ENCODE data around the gene ZNF185.

The ZNF185 gene

DNA sequence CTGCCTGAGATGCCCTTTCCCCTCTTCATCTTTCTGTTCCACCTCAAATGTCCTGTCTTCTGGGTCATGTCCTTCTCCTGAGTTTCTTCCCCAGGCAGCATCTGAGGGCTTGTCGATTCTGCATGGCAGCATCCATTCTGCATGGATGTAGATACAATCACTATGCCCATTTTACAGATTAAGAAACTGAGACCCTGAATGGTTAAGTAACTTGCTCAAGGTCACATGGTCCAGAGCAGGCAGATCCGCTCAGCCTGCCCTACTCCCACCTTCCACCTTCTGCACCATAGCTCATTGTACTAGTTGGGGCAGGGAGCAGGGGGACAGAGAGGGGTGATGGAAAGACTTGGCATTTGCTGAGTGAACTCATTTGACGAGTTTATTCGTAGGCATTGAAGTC is 32.0 kb downstream of the ZNF185 start:
- no peak overlapping the region for H3K9ac ChIP-seq (ENCODE audit: low read depth in 1 of 2, low read length in 2 of 2)
- no peak overlapping the region for H3K27ac ChIP-seq (ENCODE audit: low read depth, low read length)
- H3K9me3 ChIP-seq (ENCODE audit: control insufficient read depth in 1 of 2, low read length in 2 of 2) = no peaks in the 10 kb centered on the region
- no peaks in the 10 kb centered on the region for H3K27me3 ChIP-seq (ENCODE audit: control insufficient read depth in 1 of 2, insufficient read depth in 2 of 2, low read length in 2 of 2)
- no peak overlapping the region for H3K4me3 ChIP-seq (ENCODE audit: low read depth in 1 of 2, low read length in 2 of 2)
- peaks cover 9 to 14% of the 10 kb centered on the region in 2 donors for H3K4me1 ChIP-seq (ENCODE audit: control insufficient read depth in 1 of 2, insufficient read depth in 2 of 2, low read length in 2 of 2)
- H3K36me3 ChIP-seq (ENCODE audit: control insufficient read depth in 1 of 2, insufficient read depth in 2 of 2, low read length in 2 of 2) = no peaks in the 10 kb centered on the region

DNA sequence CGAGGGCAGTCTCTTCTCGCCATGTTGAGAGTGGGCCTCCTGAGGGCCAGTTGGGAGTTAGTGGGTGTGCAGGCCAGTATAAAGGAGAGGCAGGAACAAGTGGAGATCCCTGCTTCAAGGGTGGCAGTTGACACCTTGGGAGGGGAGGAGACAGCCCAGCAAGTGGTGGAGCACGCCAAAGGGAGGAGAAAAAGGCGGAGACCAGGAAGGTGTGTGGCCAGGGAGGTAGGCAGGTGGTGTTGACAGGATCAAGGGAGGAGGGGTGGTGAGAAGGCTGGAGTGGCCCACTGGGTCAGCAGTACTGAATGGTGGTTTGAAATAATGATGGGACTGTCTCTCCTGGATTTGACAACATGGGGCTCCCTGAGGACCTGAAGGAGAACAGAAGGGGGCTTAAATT is 32.6 kb downstream of the ZNF185 start:
- Histone ChIP-seq H3K4me1 (ENCODE audit: control insufficient read depth in 1 of 2, insufficient read depth in 2 of 2, low read length in 2 of 2) (peaks cover 7 to 12% of the 10 kb centered on the region in 2 donors), H3K9ac (ENCODE audit: low read depth in 1 of 2, low read length in 2 of 2) (no peak overlapping the region), H3K9me3 (ENCODE audit: control insufficient read depth in 1 of 2, low read length in 2 of 2) (no peaks in the 10 kb centered on the region), H3K36me3 (ENCODE audit: control insufficient read depth in 1 of 2, insufficient read depth in 2 of 2, low read length in 2 of 2) (no peaks in the 10 kb centered on the region), H3K4me3 (ENCODE audit: low read depth in 1 of 2, low read length in 2 of 2) (no peak overlapping the region), H3K27ac (ENCODE audit: low read depth, low read length) (no peak overlapping the region), H3K27me3 (ENCODE audit: control insufficient read depth in 1 of 2, insufficient read depth in 2 of 2, low read length in 2 of 2) (no peaks in the 10 kb centered on the region)

DNA sequence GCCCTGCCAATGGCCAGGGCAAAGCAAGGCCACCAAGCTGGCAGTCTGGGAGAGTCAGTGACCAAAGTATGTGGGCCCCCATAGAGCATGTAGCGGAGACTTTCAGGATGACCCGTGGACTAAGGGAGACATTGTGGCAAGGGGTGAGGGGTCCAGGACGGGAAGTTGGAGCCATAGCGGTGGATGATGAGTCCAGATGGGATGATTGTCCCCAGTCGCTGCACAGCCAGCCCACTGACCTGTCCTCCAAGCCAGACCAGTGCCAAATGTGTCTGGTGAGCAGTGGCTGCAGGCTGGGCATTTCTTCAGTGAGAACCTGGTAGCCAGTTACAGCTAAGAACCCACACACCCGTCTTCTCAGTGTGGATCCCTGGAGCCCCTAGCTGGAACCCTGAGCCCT is 34.3 kb downstream of the ZNF185 start:
- no peaks in the 10 kb centered on the region for H3K36me3 ChIP-seq (ENCODE audit: control insufficient read depth in 1 of 2, insufficient read depth in 2 of 2, low read length in 2 of 2)
- H3K9me3 ChIP-seq (ENCODE audit: control insufficient read depth in 1 of 2, low read length in 2 of 2) = no peaks in the 10 kb centered on the region
- H3K9ac ChIP-seq (ENCODE audit: low read depth in 1 of 2, low read length in 2 of 2) = no peak overlapping the region
- H3K27me3 ChIP-seq (ENCODE audit: control insufficient read depth in 1 of 2, insufficient read depth in 2 of 2, low read length in 2 of 2) = no peaks in the 10 kb centered on the region
- H3K27ac ChIP-seq (ENCODE audit: low read depth, low read length) = no peak overlapping the region
- no peak overlapping the region for H3K4me3 ChIP-seq (ENCODE audit: low read depth in 1 of 2, low read length in 2 of 2)
- no peaks in the 10 kb centered on the region for H3K4me1 ChIP-seq (ENCODE audit: control insufficient read depth in 1 of 2, insufficient read depth in 2 of 2, low read length in 2 of 2)

DNA sequence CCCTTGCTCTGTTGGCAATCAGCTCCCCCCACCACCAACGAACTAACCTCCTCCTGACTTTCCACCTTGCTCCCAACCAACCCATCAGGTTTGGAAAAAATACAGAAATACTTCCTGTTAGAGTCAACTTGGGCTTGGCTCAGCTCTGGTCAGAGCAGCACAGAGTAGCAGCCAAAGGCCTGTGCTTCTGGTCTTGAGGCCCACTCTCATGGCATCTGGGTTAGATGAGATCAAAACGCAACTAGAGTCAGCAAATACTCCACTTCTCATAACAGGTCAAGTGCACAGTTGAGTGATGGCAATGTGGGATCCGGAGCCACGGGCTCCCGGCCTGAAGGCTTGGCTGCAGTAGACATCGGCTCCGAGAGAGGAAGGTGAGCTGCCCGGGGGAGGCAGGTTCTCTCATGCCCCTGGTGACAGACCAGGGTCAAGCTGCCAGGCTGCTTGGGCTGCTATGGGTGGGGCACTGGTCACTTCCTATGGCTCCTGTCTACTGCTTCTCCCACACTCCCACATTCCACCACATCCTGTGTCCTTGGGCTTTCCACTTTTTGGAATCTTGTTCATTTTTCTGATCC is 34.8 kb downstream of the ZNF185 start:
- no peak overlapping the region for H3K4me3 ChIP-seq (ENCODE audit: low read depth in 1 of 2, low read length in 2 of 2)
- no peaks in the 10 kb centered on the region for H3K36me3 ChIP-seq (ENCODE audit: control insufficient read depth in 1 of 2, insufficient read depth in 2 of 2, low read length in 2 of 2)
- H3K9ac ChIP-seq (ENCODE audit: low read depth in 1 of 2, low read length in 2 of 2) = no peak overlapping the region
- no peaks in the 10 kb centered on the region for H3K4me1 ChIP-seq (ENCODE audit: control insufficient read depth in 1 of 2, insufficient read depth in 2 of 2, low read length in 2 of 2)
- no peaks in the 10 kb centered on the region for H3K27me3 ChIP-seq (ENCODE audit: control insufficient read depth in 1 of 2, insufficient read depth in 2 of 2, low read length in 2 of 2)
- H3K9me3 ChIP-seq (ENCODE audit: control insufficient read depth in 1 of 2, low read length in 2 of 2) = no peaks in the 10 kb centered on the region
- H3K27ac ChIP-seq (ENCODE audit: low read depth, low read length) = no peak overlapping the region

DNA sequence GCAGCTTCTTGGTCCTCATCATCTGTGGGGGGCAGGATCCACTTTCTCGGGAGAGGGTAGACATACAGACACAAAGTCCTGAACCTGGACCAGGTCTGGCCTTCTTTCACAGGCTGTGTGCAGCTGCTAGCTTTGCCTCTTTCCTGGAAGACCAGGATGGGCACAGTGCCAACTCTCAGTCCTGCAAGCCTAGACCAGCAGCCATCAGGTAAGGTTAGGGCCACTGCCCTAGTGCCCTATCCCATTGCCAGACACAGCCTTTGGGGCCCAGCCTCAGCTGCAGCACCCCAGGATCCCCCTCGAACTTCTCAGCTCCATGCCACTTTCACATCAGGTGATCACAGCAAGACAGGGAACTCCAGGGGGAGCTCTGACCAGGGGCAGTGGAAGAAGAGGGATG is 38.4 kb downstream of the ZNF185 start:
- no peaks in the 10 kb centered on the region for H3K4me1 ChIP-seq (ENCODE audit: control insufficient read depth in 1 of 2, insufficient read depth in 2 of 2, low read length in 2 of 2)
- H3K27me3 ChIP-seq (ENCODE audit: control insufficient read depth in 1 of 2, insufficient read depth in 2 of 2, low read length in 2 of 2) = no peaks in the 10 kb centered on the region
- H3K9ac ChIP-seq (ENCODE audit: low read depth in 1 of 2, low read length in 2 of 2) = no peak overlapping the region
- H3K27ac ChIP-seq (ENCODE audit: low read depth, low read length) = no peak overlapping the region
- H3K36me3 ChIP-seq (ENCODE audit: control insufficient read depth in 1 of 2, insufficient read depth in 2 of 2, low read length in 2 of 2) = no peaks in the 10 kb centered on the region
- H3K9me3 ChIP-seq (ENCODE audit: control insufficient read depth in 1 of 2, low read length in 2 of 2) = no peaks in the 10 kb centered on the region
- no peak overlapping the region for H3K4me3 ChIP-seq (ENCODE audit: low read depth in 1 of 2, low read length in 2 of 2)

DNA sequence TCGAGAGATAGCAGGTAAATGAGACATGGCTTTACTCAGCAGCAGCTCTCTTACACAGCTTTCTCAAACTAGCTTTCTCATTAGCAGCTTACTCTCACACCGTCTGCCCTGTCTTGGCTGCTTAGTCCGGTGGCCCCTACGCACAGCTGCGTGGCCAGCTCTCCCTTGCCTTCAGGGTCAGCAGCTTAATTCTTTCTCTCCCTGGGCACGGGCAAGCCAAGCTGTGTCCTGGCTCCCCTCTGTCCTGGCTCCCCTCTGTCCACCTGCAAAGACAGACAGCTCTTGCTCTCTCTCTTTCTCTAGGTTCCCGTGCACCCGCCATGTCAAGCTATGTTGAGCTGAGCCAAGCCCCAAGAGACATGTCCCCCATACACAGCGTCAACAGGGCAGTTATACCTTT is 39.4 kb downstream of the ZNF185 start:
- H3K9me3 ChIP-seq (ENCODE audit: control insufficient read depth in 1 of 2, low read length in 2 of 2) = no peaks in the 10 kb centered on the region
- no peaks in the 10 kb centered on the region for H3K27me3 ChIP-seq (ENCODE audit: control insufficient read depth in 1 of 2, insufficient read depth in 2 of 2, low read length in 2 of 2)
- no peak overlapping the region for H3K4me3 ChIP-seq (ENCODE audit: low read depth in 1 of 2, low read length in 2 of 2)
- H3K36me3 ChIP-seq (ENCODE audit: control insufficient read depth in 1 of 2, insufficient read depth in 2 of 2, low read length in 2 of 2) = no peaks in the 10 kb centered on the region
- no peak overlapping the region for H3K27ac ChIP-seq (ENCODE audit: low read depth, low read length)
- H3K4me1 ChIP-seq (ENCODE audit: control insufficient read depth in 1 of 2, insufficient read depth in 2 of 2, low read length in 2 of 2) = peaks cover 0 to 1% of the 10 kb centered on the region in 2 donors
- H3K9ac ChIP-seq (ENCODE audit: low read depth in 1 of 2, low read length in 2 of 2) = no peak overlapping the region

DNA sequence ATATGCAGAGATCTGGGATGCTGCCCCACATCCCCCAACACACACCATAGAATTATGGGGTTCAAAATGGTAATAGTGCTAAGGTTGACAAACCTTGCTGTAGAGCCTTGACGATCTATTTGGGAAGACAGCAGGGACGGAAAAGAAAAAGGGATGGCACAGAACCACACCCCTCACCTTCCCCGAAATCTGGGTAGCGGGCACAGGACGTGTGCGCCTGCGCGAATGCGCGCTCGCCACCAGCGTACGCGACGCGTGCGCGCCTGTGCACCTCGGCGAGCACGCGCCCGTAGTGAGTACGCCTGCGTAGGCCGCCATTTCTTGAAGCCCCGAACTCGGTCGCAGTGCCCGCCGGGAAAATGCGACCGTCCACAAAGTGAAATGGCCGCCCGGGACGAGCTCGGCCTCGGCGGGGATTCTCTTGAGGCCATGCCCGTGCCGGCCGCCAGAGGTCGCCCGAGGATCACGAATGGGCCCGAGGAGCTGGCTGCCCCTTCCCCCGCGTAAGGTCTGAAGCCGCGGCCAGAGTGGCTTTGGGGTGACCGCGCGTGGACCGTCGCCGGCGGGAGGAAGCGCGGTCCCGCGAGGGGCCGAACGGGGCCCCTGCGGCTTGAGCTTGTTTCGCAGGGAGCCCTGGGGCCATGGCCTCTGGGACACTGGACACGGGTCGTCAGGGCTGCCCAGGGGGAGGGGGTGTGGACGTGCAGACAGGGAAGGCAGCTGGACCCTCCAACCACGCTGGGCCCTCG is 43.6 kb downstream of the ZNF185 start:
- Histone ChIP-seq H3K4me1 (ENCODE audit: control insufficient read depth in 1 of 2, insufficient read depth in 2 of 2, low read length in 2 of 2) (peaks cover 0 to 4% of the 10 kb centered on the region in 2 donors), H3K27ac (ENCODE audit: low read depth, low read length) (no peak overlapping the region), H3K27me3 (ENCODE audit: control insufficient read depth in 1 of 2, insufficient read depth in 2 of 2, low read length in 2 of 2) (no peaks in the 10 kb centered on the region), H3K4me3 (ENCODE audit: low read depth in 1 of 2, low read length in 2 of 2) (peak overlapping the region; percentile 74 to 81), H3K9me3 (ENCODE audit: control insufficient read depth in 1 of 2, low read length in 2 of 2) (no peaks in the 10 kb centered on the region), H3K36me3 (ENCODE audit: control insufficient read depth in 1 of 2, insufficient read depth in 2 of 2, low read length in 2 of 2) (no peaks in the 10 kb centered on the region), H3K9ac (ENCODE audit: low read depth in 1 of 2, low read length in 2 of 2) (peak overlapping the region; percentile 63 to 74)

DNA sequence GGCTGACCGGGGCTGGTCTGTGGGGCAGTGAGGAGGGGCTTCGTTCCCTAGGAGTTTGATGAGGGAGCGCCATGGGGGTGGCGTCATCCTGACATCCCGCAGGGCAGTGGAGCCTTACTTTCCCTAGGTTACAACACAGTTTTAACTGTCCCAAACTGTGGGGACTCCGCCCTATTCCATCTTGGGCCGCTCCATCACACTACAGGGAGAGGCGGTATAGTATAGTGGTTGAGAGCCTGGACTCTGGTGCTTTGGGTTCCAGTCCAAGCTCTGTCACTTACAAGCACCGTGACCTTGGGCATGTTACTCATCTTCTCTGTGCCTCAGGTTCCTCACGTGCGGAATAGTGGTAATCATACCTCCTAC is 44.2 kb downstream of the ZNF185 start:
- H3K9ac ChIP-seq (ENCODE audit: low read depth in 1 of 2, low read length in 2 of 2) = peak overlapping the region; percentile 63 to 74

DNA sequence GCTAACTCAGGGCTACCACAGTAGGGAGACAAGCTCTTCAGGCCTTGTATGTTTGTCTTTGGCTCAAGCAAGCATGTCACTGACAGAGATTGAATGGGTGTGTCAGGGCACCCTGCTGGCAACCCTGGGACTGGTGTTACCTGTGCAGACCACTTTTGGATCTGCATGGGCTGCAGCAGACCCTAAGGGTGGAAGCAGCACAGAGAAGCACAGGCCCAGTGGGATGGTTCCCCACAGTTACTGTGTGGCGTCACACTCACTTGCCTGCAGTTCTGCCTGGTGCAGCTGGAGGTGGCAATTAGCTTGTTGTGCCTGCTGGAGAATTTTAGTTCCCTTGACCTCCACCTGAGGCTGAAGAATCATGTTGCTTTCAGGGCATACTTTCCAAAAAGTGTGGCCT is 46.0 kb downstream of the ZNF185 start:
- Histone ChIP-seq H3K27me3 (ENCODE audit: control insufficient read depth in 1 of 2, insufficient read depth in 2 of 2, low read length in 2 of 2) (no peaks in the 10 kb centered on the region), H3K27ac (ENCODE audit: low read depth, low read length) (no peak overlapping the region), H3K4me1 (ENCODE audit: control insufficient read depth in 1 of 2, insufficient read depth in 2 of 2, low read length in 2 of 2) (peaks cover 0 to 4% of the 10 kb centered on the region in 2 donors), H3K4me3 (ENCODE audit: low read depth in 1 of 2, low read length in 2 of 2) (no peak overlapping the region), H3K9ac (ENCODE audit: low read depth in 1 of 2, low read length in 2 of 2) (no peak overlapping the region), H3K9me3 (ENCODE audit: control insufficient read depth in 1 of 2, low read length in 2 of 2) (no peaks in the 10 kb centered on the region), H3K36me3 (ENCODE audit: control insufficient read depth in 1 of 2, insufficient read depth in 2 of 2, low read length in 2 of 2) (no peaks in the 10 kb centered on the region)

More for the DNA sequence above, 44.2 kb downstream of the ZNF185 start:
- no peaks in the 10 kb centered on the region for H3K27me3 ChIP-seq (ENCODE audit: control insufficient read depth in 1 of 2, insufficient read depth in 2 of 2, low read length in 2 of 2)
- H3K36me3 ChIP-seq (ENCODE audit: control insufficient read depth in 1 of 2, insufficient read depth in 2 of 2, low read length in 2 of 2) = no peaks in the 10 kb centered on the region
- no peak overlapping the region for H3K27ac ChIP-seq (ENCODE audit: low read depth, low read length)
- peak overlapping the region; percentile 72 to 74 for H3K4me3 ChIP-seq (ENCODE audit: low read depth in 1 of 2, low read length in 2 of 2)
- H3K4me1 ChIP-seq (ENCODE audit: control insufficient read depth in 1 of 2, insufficient read depth in 2 of 2, low read length in 2 of 2) = peaks cover 0 to 4% of the 10 kb centered on the region in 2 donors
- no peaks in the 10 kb centered on the region for H3K9me3 ChIP-seq (ENCODE audit: control insufficient read depth in 1 of 2, low read length in 2 of 2)

DNA sequence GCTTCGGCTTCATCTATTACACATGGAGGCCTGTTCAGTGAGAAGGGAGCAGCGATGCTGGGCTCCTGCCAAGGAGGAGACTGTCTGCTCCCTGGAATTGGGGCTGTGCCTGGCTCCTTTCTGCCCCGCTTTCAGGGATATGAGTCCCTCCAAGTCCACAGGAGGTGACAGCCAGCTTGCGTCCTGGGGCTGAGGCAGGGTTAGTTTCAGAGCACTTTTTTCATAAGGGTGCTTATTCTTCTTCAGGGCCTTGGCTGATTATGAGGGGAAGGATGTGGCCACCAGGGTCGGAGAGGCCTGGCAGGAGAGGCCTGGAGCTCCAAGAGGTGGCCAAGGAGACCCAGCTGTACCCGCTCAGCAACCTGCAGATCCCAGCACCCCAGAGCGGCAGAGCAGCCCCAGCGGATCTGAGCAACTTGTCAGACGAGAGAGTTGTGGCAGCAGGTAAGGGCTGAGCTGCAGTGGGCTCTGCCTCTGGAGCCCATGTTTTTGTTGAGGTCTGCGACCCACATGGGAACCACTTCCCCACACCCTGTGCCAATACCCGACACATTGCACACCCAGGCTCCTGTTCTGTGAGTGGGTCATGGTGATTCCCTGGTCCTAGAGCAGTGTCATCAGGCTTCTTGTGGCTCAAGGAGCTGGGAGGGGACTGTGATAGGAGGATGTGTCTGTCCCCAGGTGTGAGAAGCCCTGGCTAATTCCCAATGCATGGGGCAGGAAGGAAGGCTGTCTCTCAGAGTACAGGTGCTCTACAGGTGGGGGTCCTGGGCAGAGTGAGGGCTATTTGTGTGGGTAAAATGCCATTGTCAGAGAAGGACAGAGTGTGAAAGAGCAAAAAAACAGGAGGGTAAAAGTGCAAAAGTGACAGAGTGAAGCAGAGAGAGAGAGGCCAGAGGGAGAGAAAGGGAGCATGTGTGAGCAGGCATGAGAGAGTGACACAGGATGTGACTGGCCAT is 47.4 kb downstream of the ZNF185 start:
- H3K9me3 ChIP-seq (ENCODE audit: control insufficient read depth in 1 of 2, low read length in 2 of 2) = no peaks in the 10 kb centered on the region
- no peak overlapping the region for H3K4me3 ChIP-seq (ENCODE audit: low read depth in 1 of 2, low read length in 2 of 2)
- no peaks in the 10 kb centered on the region for H3K36me3 ChIP-seq (ENCODE audit: control insufficient read depth in 1 of 2, insufficient read depth in 2 of 2, low read length in 2 of 2)
- no peaks in the 10 kb centered on the region for H3K27me3 ChIP-seq (ENCODE audit: control insufficient read depth in 1 of 2, insufficient read depth in 2 of 2, low read length in 2 of 2)
- H3K27ac ChIP-seq (ENCODE audit: low read depth, low read length) = no peak overlapping the region
- H3K4me1 ChIP-seq (ENCODE audit: control insufficient read depth in 1 of 2, insufficient read depth in 2 of 2, low read length in 2 of 2) = peaks cover 0 to 4% of the 10 kb centered on the region in 2 donors
- no peak overlapping the region for H3K9ac ChIP-seq (ENCODE audit: low read depth in 1 of 2, low read length in 2 of 2)

All from duodenal mucosa (tissue), 2 donors.